K562 (cell line): ENCODE results near the gene NQO2. TPM values are rescaled to one million over a fixed set of nuclear protein-coding genes. Genes with fewer than 3 reads are reported as not detected.

Source experiments
- CEBPZ ChIP-seq: fragments of 150-350 bp; IDR thresholded peaks from 2 replicates; pipeline ENCODE4 v1.6.1; 2014; ENCODE audit warnings: low read depth, mild to moderate bottlenecking, low read length, borderline replicate concordance
- CHD2 ChIP-seq: IDR thresholded peaks from 2 replicates; pipeline ENCODE4 v1.6.1; 2011; ENCODE audit warnings: low read depth, low read length
- ETS2 ChIP-seq: IDR thresholded peaks from 2 replicates; pipeline ENCODE4 v1.6.1; 2016; ENCODE audit warnings: borderline replicate concordance, missing genetic modification characterization, mild to moderate bottlenecking, moderate library complexity, missing compliant biosample characterization; ENCODE audit not compliant: poor library complexity, severe bottlenecking
- JUN ChIP-seq, 2 experiments: sonication (generic) in 1 of 2; formaldehyde crosslinking in 1 of 2; IDR thresholded peaks; 2 replicates each; pipeline versions ENCODE4 v1.6.1 to v1.8.0; 2012 to 2022; ENCODE audit warnings: borderline replicate concordance in 2 of 2, mild to moderate bottlenecking in 2 of 2, improper control_type of control experiment in 1 of 2, low read depth in 1 of 2, low read length in 1 of 2, missing genetic modification reagents in 1 of 2
- JUND ChIP-seq, 2 experiments: IDR thresholded peaks; 2 replicates in 1 of 2; 3 replicates in 1 of 2; pipeline ENCODE4 v1.6.1; 2011; ENCODE audit warnings: borderline replicate concordance in 2 of 2, low read depth in 2 of 2, low read length in 2 of 2, improper control_type of control experiment in 1 of 2, missing biosample characterization in 1 of 2, missing genetic modification characterization in 1 of 2, missing genetic modification reagents in 1 of 2
- KAT2B ChIP-seq: IDR thresholded peaks from one replicate; pipeline ENCODE4 v1.6.1; 2012; ENCODE audit warnings: low read depth, mild to moderate bottlenecking, control low read depth, inconsistent platforms, low read length, moderate library complexity
- KLF6 ChIP-seq: fragments of 250-450 bp; sonication (Bioruptor Pico); IDR thresholded peaks from 2 replicates; pipeline ENCODE4 v1.4.0; 2020; ENCODE audit warnings: mild to moderate bottlenecking, moderate library complexity, borderline replicate concordance
- LCOR ChIP-seq: sonication (generic); formaldehyde crosslinking; IDR thresholded peaks from 2 replicates; pipeline ENCODE4 v1.8.0; 2022; ENCODE audit warnings: mild to moderate bottlenecking, missing genetic modification reagents
- MTA2 ChIP-seq: fragments of 450-650 bp; IDR thresholded peaks from 2 replicates; pipeline ENCODE4 v1.6.1; 2016; ENCODE audit warnings: low read depth
- NUFIP1 ChIP-seq: fragments of 450-650 bp; IDR thresholded peaks from 2 replicates; pipeline ENCODE4 v1.6.1; 2018; ENCODE audit not compliant: partially characterized antibody
- PPARD ChIP-seq: fragments of 250-450 bp; sonication (Bioruptor Pico); IDR thresholded peaks from 2 replicates; pipeline ENCODE4 v1.8.0; 2022; ENCODE audit warnings: inconsistent platforms, mild to moderate bottlenecking, moderate library complexity
- RBM34 ChIP-seq: fragments of 200-400 bp; formaldehyde crosslinking; IDR thresholded peaks from 2 replicates; pipeline ENCODE4 v1.6.1; 2018; ENCODE audit warnings: low read length, borderline replicate concordance; ENCODE audit not compliant: insufficient read depth
- SIX5 ChIP-seq, 2 experiments: IDR thresholded peaks; 2 replicates each; pipeline ENCODE4 v1.6.1; 2011; ENCODE audit warnings: low read length in 2 of 2, borderline replicate concordance in 1 of 2, low read depth in 1 of 2, mild to moderate bottlenecking in 1 of 2, moderate library complexity in 1 of 2; ENCODE audit not compliant: insufficient read depth in 1 of 2
- SNIP1 ChIP-seq: fragments of 450-650 bp; IDR thresholded peaks from 2 replicates; pipeline ENCODE4 v1.7.1; 2017; ENCODE audit warnings: low read depth, mild to moderate bottlenecking
- SP1 ChIP-seq: sonication (generic); formaldehyde crosslinking; IDR thresholded peaks from 2 replicates; pipeline ENCODE4 v1.8.1; 2022; ENCODE audit warnings: mild to moderate bottlenecking, missing genetic modification reagents
- STAT5B ChIP-seq: fragments of 250-450 bp; sonication (Bioruptor Pico); IDR thresholded peaks from 2 replicates; pipeline ENCODE4 v1.8.0; 2021; ENCODE audit warnings: mild to moderate bottlenecking, inconsistent platforms
- SUPT5H ChIP-seq: fragments of 450-650 bp; IDR thresholded peaks from 2 replicates; pipeline ENCODE4 v1.6.1; 2016
- ZBTB7A ChIP-seq: IDR thresholded peaks from 2 replicates; pipeline ENCODE4 v1.6.1; 2011; ENCODE audit warnings: low read depth, mild to moderate bottlenecking, low read length, moderate library complexity, borderline replicate concordance; ENCODE audit not compliant: control insufficient read depth
- ZBTB9 ChIP-seq: fragments of 450-650 bp; formaldehyde crosslinking; IDR thresholded peaks from 2 replicates; pipeline ENCODE4 v1.4.0; 2020; ENCODE audit warnings: mild to moderate bottlenecking, moderate library complexity
- ZEB2 ChIP-seq: fragments of 450-650 bp; IDR thresholded peaks from 2 replicates; pipeline ENCODE4 v1.6.1; 2016
- ZNF121 ChIP-seq: sonication (generic); formaldehyde crosslinking; conservative IDR thresholded peaks from 2 replicates; pipeline ENCODE4 v1.8.0; 2022; ENCODE audit warnings: missing genetic modification reagents
- ZNF384 ChIP-seq: IDR thresholded peaks from 2 replicates; pipeline ENCODE4 v1.6.1; 2012; ENCODE audit warnings: low read depth, low read length, improper control_type of control experiment
- polyA plus RNA-seq, 8 experiments: library from polyadenylated mRNA; depleted of rRNA in 4 of 8; stranded (reverse) in 5 of 8; unstranded in 3 of 8; fragments of >200 nt; fragmentation: Nextera tagmentation in 2 of 8; fragmentation: Illumina TruSeq in 1 of 8; extraction: Ambion mirVana in 2 of 8; extraction: Trizol in 1 of 8; gene quantifications; 2 replicates each; pipeline versions ENCODE4 v1.2.1 to v1.2.3, GENCODE V29; 2011 to 2014; ENCODE audit warnings: inconsistent platforms in 1 of 8, missing spikeins in 1 of 8
- total RNA-seq, 7 experiments: library from RNA; depleted of rRNA in 6 of 7; stranded (reverse); fragments of >200 nt in 6 of 7; fragmentation: Illumina TruSeq in 2 of 7; extraction: Trizol in 2 of 7; gene quantifications; 2 replicates each; pipeline versions ENCODE4 v1.2.1 to v1.2.3, GENCODE V29; 2011 to 2021; ENCODE audit warnings: low replicate concordance in 1 of 7

NQO2 gene
- total and polyA plus RNA-seq, 9 of the 15 experiments (the other 6 are each of a cell fraction or from before 2014, with no cell fraction given), result 54.6 to 214 (median 116) TPM

- TF ChIP-seq CEBPZ (no peak), ZNF384 (no peak), NUFIP1 (no peak), ZBTB7A (peak; percentile 71; the same call in 1 of the 2 replicates), ZBTB9 (peak; percentile 80), STAT5B (CRISPR knock-in tag) (no peak), SNIP1 (no peak), ETS2 (tag) (peak; percentile 10), RBM34 (0 out of 2 replicates have a peak, but pooled peaks have one; percentile 22), KLF6 (CRISPR knock-in tag) (peak; percentile 38; the same call in 1 of the 2 replicates), CHD2 (peak; percentile 53; the same call in 1 of the 2 replicates), LCOR (CRISPR knock-in tag) (peak; percentile 47; the same call in 1 of the 2 replicates), ZNF121 (CRISPR knock-in tag) (peak; percentile 27; the same call in 1 of the 2 replicates), SP1 (CRISPR knock-in tag) (peak; percentile 70), JUND (IDR thresholded peaks at IDR 0.05; ENCODE audit: borderline replicate concordance, low read depth, low read length) (peak; percentile 62), JUND (tag; IDR thresholded peaks at IDR 0.05; ENCODE audit: borderline replicate concordance, low read depth, low read length) (no peak; the same call in 2 of the 3 replicates), SIX5 (IDR thresholded peaks at IDR 0.05; ENCODE audit: borderline replicate concordance in 1 of 2, insufficient read depth in 1 of 2, low read depth in 1 of 2, low read length in 2 of 2) (peak in 1 of 2 experiments; percentile 10; a peak in 2 of 4 replicates), SUPT5H (peak; percentile 95), ZEB2 (no peak), KAT2B (peak; percentile 32), MTA2 (peak; percentile 38; the same call in 1 of the 2 replicates), PPARD (no peak), JUN (IDR thresholded peaks at IDR 0.05; ENCODE audit: borderline replicate concordance, low read depth, low read length) (peak; percentile 10; the same call in 1 of the 2 replicates), JUN (CRISPR knock-in tag; IDR thresholded peaks at IDR 0.05; ENCODE audit: borderline replicate concordance) (peak; percentile 30; the same call in 1 of the 2 replicates)
Measured at GRCh38 chr6:3068329-3069214, 68.9 kb downstream of the NQO2 start, which contains the start of gene RIPK1 (continued).
